Measurements from ENCODE around the gene HOXC4.
A peak's percentile ranks its signal among the peaks of the same experiment; 100 is the strongest.

Gene HOXC4

GRCh38 chr12:54029529-54030441, 23.9 kb upstream of the HOXC4 start:
- no peak for DNase-seq (ENCODE audit: low read depth in 2 of 2)

DNA sequence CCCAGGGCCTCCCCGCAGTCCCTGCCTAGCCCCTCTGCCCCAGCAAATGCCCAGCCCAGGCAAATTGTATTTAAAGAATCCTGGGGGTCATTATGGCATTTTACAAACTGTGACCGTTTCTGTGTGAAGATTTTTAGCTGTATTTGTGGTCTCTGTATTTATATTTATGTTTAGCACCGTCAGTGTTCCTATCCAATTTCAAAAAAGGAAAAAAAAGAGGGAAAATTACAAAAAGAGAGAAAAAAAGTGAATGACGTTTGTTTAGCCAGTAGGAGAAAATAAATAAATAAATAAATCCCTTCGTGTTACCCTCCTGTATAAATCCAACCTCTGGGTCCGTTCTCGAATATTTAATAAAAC, 23.2 kb upstream of the HOXC4 start:
- no peak for DNase-seq (ENCODE audit: low read depth in 2 of 2)

DNA sequence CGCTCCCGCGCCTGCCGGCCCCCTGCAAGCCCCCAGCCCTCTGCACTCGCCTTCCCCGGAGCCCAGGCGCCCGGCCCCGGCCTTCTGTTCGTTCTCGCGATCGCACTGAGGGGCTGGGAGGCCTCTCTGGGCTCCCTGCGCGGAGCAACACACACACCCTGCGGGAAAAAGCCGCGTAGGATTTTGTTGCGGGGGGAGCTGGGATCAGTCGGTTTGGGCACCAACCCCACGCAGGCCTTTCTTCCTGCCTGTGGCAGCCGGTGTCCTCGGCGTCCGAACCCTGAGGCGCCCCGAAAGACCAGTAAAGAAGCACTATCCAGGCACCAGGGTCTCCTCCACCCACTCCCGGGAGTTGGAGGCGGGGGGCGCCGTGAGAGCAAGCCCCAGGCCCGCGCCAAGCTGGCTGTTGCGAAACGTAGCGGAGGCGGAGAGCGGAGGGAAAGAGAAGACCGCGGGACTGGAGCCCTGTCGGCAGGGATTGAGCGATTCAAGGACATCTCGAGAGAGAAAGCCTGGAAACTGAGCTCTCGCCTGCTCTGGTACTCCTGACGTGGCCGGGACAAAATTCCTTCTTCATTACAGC, 22.7 kb upstream of the HOXC4 start:
- no peak for DNase-seq (ENCODE audit: low read depth in 2 of 2)

GRCh38 chr12:54031480-54031879, 22.2 kb upstream of the HOXC4 start:
- no peak for DNase-seq (ENCODE audit: low read depth in 2 of 2)

DNA sequence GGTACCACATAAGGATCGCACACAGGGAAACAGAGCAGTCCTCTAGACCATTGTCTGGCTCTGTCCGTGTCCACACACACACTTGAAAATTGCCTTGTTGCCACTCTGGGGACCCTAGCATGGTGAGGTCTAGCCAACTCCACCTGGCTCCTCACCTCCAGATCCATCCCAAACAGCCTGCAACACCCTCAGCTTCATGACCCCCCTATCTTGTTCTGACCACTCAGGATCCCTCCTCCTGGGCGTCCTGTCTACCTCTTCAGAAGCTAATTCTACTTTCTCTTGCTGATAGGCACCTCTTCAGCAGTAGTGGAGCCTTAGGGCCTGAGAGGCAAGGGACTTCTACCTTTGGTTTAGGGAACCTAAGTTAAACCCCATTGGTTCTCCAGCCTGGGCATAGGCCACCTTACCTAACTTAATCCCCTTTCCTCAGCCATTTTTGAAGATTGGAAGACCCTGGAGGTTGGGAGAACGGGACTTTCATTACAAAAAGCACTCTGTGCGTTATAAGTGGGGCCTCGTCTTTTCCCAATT, 21.5 kb upstream of the HOXC4 start:
- no peak for DNase-seq (ENCODE audit: low read depth in 2 of 2)

- DNase-seq (ENCODE audit: low read depth in 2 of 2): peak; percentile 37
Measured at GRCh38 chr12:54032627-54033100, 21.0 kb upstream of the HOXC4 start, which contains the start of gene HOXC5. Gene HOXC5, plus strand, starts transcription at chr12:54033050. Its CDS starts 73 bp downstream, at chr12:54033123.

GRCh38 chr12:54033106-54033979, 20.3 kb upstream of the HOXC4 start:
- no peak for DNase-seq (ENCODE audit: low read depth in 2 of 2)

- no peak for DNase-seq (ENCODE audit: low read depth in 2 of 2)
Measured at GRCh38 chr12:54033980-54034784, 19.5 kb upstream of the HOXC4 start.

GRCh38 chr12:54034785-54035310, 18.8 kb upstream of the HOXC4 start:
- DNase-seq (ENCODE audit: low read depth in 2 of 2): no peak

DNA sequence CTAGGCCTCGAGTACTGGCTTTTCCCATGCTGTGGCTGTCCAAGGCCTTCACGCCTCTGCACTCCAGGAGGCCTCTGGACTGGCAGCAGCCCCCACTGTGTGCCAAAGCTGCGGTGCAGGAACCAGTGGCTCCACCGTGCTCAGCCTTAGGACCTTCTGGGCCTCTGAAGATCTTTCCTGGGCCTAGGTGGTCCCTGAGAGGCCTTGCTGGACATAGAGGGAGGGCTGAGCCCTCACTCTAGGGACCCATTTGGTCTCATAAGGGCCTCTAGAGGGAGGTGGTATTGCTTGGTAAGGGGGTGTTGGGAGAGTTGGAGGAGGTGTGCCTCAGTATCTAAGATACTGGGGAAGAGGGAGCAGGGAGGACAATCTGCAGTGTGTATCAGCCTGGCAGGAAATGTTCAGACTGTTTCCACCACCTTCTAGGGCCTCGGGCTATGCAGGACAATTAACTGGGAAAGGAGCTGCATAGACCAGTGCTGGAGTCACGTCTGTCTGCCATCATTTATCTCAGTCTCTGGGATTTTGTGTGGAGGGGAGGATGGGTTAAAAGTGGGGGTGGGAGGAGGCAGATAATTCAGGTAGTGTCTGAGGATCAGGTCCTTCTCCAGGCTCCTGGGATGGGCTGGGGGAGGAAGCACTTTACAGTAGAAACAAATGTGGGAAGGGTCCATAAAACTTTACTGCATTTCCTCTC, 17.9 kb upstream of the HOXC4 start:
- DNase-seq (ENCODE audit: low read depth in 2 of 2): no peak

DNA sequence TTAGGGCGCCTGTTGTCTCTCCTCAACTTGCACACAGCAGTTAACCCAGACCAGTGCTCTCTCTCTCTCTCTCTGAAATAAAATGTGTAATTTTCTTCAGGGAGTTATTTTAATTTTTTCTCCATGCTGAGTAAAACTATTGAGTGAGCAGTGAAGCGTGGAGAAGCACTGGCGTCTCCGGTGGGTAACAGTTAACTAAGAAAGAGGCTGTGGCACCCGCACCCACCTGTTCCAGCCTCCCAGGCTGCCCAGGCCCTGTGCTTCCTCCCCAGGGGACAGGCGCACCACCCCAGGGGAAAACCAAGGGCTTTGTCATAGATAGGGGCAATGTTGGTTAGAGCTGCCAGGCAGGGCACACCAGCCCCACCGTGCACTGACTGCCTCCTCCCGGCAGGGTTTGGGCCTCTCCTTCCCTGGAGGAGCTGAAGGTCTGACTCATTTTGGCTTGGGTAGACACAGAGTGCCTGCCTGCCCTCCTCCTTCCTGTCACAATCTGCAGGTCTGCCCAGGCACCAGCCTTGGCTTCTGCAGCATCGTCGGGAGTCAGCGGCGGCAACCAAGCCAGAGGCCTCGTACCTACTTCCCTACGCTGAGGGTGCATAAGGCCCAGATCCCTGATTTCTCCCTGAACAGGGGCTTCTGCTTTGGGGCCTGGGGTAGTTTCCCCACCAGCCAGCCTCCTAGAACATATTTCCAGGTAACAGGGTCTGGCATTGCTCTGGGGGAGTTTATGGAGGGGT, 16.8 kb upstream of the HOXC4 start:
- no peak for DNase-seq (ENCODE audit: low read depth in 2 of 2)

- DNase-seq (ENCODE audit: low read depth in 2 of 2): no peak
Measured at GRCh38 chr12:54037360-54038283, 16.0 kb upstream of the HOXC4 start.

- no peak for DNase-seq (ENCODE audit: low read depth in 2 of 2)
Measured at GRCh38 chr12:54038284-54038870, 15.3 kb upstream of the HOXC4 start.

DNA sequence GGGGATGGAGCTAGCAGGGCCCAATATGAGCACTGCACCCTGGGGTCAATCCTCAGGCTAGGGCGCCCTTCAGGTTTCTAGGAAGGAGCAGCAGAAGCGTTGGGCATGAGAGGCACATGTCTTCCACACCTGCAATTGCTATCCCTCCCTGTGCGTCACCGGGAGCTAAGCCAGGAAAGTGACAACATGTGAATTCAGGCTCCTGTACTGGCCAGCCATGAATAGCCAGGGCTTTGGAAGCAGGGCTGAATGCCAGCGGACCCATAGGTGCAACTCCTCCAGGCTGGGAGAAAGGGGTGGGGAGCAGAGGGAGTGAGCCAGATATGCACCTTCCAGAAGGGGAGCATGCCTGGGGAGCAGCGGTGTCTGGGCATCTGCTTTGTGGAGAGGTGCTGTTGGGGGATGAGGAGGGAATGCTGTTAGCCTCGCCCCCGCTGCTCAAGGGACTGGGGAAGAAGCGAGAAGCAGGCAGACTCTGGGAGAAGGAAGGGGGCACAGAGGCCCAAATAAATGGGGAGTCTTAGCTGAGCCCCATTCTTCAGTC, 14.7 kb upstream of the HOXC4 start:
- no peak for DNase-seq (ENCODE audit: low read depth in 2 of 2)

DNA sequence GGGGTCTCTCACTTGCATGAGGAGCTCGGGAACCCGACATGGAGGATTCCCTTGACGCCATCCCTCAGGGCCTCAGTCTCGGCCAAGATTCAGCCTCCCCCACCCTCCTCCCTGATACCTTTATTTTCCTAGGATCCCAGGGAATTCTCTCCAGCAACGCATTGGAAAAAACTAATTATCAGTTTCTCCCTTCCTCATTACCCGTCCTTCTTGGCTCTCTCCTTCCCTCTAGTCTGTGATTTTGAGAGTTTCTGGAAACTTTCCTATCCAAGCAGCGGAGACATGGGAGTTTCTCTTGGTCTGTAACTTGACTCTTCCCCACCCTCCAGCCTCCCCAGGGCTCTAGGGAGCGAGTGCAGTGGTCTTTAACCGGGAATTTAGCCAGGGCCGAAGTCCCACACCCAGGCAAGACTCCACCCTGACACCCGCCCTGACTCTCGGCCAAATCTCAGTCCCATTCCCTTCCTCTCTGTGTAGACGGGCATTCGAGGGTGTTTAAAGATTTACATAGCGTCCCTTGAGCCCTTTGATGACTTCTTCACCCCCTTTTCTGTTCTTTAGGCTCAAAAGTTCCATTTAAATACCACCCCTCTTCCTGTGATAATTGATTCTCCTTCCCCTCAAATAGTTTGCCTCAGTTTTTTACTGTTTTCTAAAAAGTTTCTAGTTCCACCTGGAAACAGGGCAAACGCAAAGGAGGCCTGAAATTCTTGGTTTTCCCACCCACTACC, 14.1 kb upstream of the HOXC4 start:
- DNase-seq (ENCODE audit: low read depth in 2 of 2): no peak

DNA sequence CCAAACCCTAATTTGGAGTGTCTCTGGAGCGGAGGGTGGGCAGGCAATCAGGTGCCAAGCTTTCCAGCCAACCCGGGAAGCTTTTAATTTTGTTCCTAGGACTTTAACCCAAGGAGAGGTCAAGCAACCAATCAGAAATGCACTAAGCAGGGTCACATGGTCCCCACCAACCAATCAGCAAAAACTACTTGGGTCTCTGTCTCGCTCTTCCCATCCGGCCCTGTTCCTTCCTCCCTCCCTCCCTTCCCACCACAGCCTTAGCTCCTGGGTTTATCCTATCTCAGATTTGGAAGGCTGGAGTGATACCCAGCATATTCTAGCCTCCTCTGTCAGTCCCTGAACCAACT, 13.5 kb upstream of the HOXC4 start:
- DNase-seq (ENCODE audit: low read depth in 2 of 2): no peak

DNA sequence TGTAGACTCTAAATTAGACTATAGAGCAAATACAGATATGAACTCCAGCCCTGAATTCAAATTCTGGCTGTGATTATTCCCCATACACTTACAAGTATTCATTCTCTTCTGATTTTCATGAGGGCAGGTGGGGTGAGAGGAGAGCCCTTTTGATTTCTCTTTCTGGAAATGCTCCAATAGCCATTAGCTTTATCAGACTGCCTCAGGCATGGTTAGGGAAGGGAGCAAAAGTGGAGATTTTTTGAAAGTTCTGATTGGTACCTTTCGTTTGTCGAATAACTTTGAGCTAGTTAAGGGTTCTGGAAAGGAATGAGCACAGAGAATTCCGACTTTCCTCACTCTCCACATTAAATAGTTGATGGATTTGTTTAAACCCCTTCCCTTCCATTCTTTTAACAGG, 13.0 kb upstream of the HOXC4 start:
- no peak for DNase-seq (ENCODE audit: low read depth in 2 of 2)
